HepG2 (cell line): Measurements from ENCODE around the gene SLC2A10. TPM values are rescaled to one million over a fixed set of nuclear protein-coding genes. Genes with fewer than 3 reads are reported as not detected.

Experiments
- BRF2 ChIP-seq: sonication (generic); formaldehyde crosslinking; IDR thresholded peaks from 2 replicates; pipeline ENCODE4 v1.8.1; 2022; ENCODE audit warnings: mild to moderate bottlenecking, missing genetic modification reagents
- GATA4 ChIP-seq: sonication (generic); IDR thresholded peaks from 2 replicates; pipeline ENCODE4 v1.6.1; 2016; ENCODE audit warnings: antibody characterized with exemption, low read depth, borderline replicate concordance
- HIC2 ChIP-seq: sonication (generic); formaldehyde crosslinking; IDR thresholded peaks from 2 replicates; pipeline ENCODE4 v1.9.0; 2022; ENCODE audit warnings: low read depth, missing genetic modification reagents
- HNRNPUL1 ChIP-seq: fragments of 200-400 bp; formaldehyde crosslinking; IDR thresholded peaks from 2 replicates; pipeline ENCODE4 v1.6.1; 2017; ENCODE audit warnings: low read depth, mild to moderate bottlenecking, low read length, moderate library complexity
- IKZF1 ChIP-seq: fragments of 450-650 bp; IDR thresholded peaks from 2 replicates; pipeline ENCODE4 v1.7.1; 2016
- IKZF5 ChIP-seq: IDR thresholded peaks from 2 replicates; pipeline ENCODE4 v1.6.1; 2018; ENCODE audit warnings: missing genetic modification reagents, mild to moderate bottlenecking, missing compliant biosample characterization
- IRF1 ChIP-seq: sonication (generic); formaldehyde crosslinking; IDR thresholded peaks from 2 replicates; pipeline ENCODE4 v1.4.0; 2020; ENCODE audit warnings: low read depth, mild to moderate bottlenecking, missing genetic modification reagents
- IRF2 ChIP-seq: IDR thresholded peaks from 2 replicates; pipeline ENCODE4 v1.6.1; 2018; ENCODE audit warnings: missing genetic modification reagents, missing compliant biosample characterization
- MED8 ChIP-seq: sonication (generic); formaldehyde crosslinking; IDR thresholded peaks from 2 replicates; pipeline ENCODE4 v1.8.1; 2023; ENCODE audit warnings: mild to moderate bottlenecking, missing genetic modification reagents; ENCODE audit not compliant: insufficient replicate concordance
- MIER3 ChIP-seq: IDR thresholded peaks from 2 replicates; pipeline ENCODE4 v1.6.1; 2016; ENCODE audit warnings: missing compliant biosample characterization, borderline replicate concordance
- NFIC ChIP-seq: IDR thresholded peaks from 2 replicates; pipeline ENCODE4 v1.6.1; 2012; ENCODE audit warnings: mild to moderate bottlenecking, low read length, inconsistent platforms
- RBFOX2 ChIP-seq: fragments of 200-400 bp; formaldehyde crosslinking; IDR thresholded peaks from 2 replicates; pipeline ENCODE4 v1.6.1; 2017; ENCODE audit warnings: low read depth, mild to moderate bottlenecking, low read length
- SIN3A ChIP-seq: IDR thresholded peaks from 2 replicates; pipeline ENCODE4 v1.6.1; 2011; ENCODE audit warnings: low read depth, mild to moderate bottlenecking, control low read depth, low read length, borderline replicate concordance
- SRSF9 ChIP-seq: fragments of 200-400 bp; formaldehyde crosslinking; IDR thresholded peaks from 2 replicates; pipeline ENCODE4 v1.6.1; 2018; ENCODE audit warnings: borderline replicate concordance, mild to moderate bottlenecking, low read depth, low read length; ENCODE audit not compliant: insufficient read depth, poor library complexity, severe bottlenecking
- TFDP1 ChIP-seq: IDR thresholded peaks from 2 replicates; pipeline ENCODE4 v1.6.1; 2016; ENCODE audit warnings: missing compliant biosample characterization, missing genetic modification reagents, borderline replicate concordance
- TP53 ChIP-seq: sonication (generic); formaldehyde crosslinking; conservative IDR thresholded peaks from 2 replicates; pipeline ENCODE4 v1.4.0; 2020; ENCODE audit warnings: missing genetic modification reagents
- ZC3H13 ChIP-seq: sonication (generic); formaldehyde crosslinking; IDR thresholded peaks from 2 replicates; pipeline ENCODE4 v1.8.1; 2023; ENCODE audit warnings: mild to moderate bottlenecking, missing genetic modification reagents, moderate library complexity
- ZNF121 ChIP-seq: sonication (generic); formaldehyde crosslinking; IDR thresholded peaks from 2 replicates; pipeline ENCODE4 v1.5.0; 2020; ENCODE audit warnings: mild to moderate bottlenecking, missing genetic modification reagents
- ZNF207 ChIP-seq: fragments of 450-650 bp; IDR thresholded peaks from 2 replicates; pipeline ENCODE4 v1.6.1; 2016; ENCODE audit warnings: antibody characterized with exemption, borderline replicate concordance
- ZNF234 ChIP-seq: sonication (generic); formaldehyde crosslinking; conservative IDR thresholded peaks from 2 replicates; pipeline ENCODE4 v1.5.1; 2020; ENCODE audit warnings: mild to moderate bottlenecking, missing genetic modification reagents
- ZNF3 ChIP-seq: IDR thresholded peaks from 2 replicates; pipeline ENCODE4 v1.7.0; 2017; ENCODE audit warnings: inconsistent platforms
- ZNF331 ChIP-seq: sonication (generic); formaldehyde crosslinking; IDR thresholded peaks from 2 replicates; pipeline ENCODE4 v1.4.0; 2020; ENCODE audit warnings: missing genetic modification reagents
- ZNF562 ChIP-seq: sonication (generic); formaldehyde crosslinking; IDR thresholded peaks from 2 replicates; pipeline ENCODE4 v1.8.0; 2022; ENCODE audit warnings: missing genetic modification reagents, borderline replicate concordance
- ZNF746 ChIP-seq: sonication (generic); formaldehyde crosslinking; IDR thresholded peaks from 2 replicates; pipeline ENCODE4 v1.8.0; 2022; ENCODE audit warnings: mild to moderate bottlenecking, missing genetic modification reagents
- polyA plus RNA-seq, 8 experiments: library from polyadenylated mRNA; depleted of rRNA in 3 of 8; stranded (reverse) in 7 of 8; unstranded in 1 of 8; fragments of >200 nt; fragmentation: Illumina TruSeq in 4 of 8; extraction: Trizol in 4 of 8; gene quantifications; 2 replicates each; pipeline versions ENCODE4 v1.2.1 to v1.2.3, GENCODE V29; 2011 to 2016; ENCODE audit warnings: low read depth in 4 of 8, missing spikeins in 1 of 8, mixed read lengths in 1 of 8; ENCODE audit not compliant: insufficient read depth in 1 of 8
- total RNA-seq, 5 experiments: library from RNA; depleted of rRNA; stranded (reverse); fragments of >200 nt; fragmentation: Illumina TruSeq; extraction: Trizol; gene quantifications; 2 replicates each; pipeline ENCODE4 v1.2.3, GENCODE V29; 2016; ENCODE audit warnings: low read depth in 1 of 5

Gene SLC2A10
- total and polyA plus RNA-seq, 2 of the 13 experiments (the other 11 are each of a cell fraction or from before 2014, with no cell fraction given), result 16.0 to 18.4 TPM

GRCh38 chr20:46670585-46671584 is 38.6 kb upstream of the SLC2A10 start (continued):
- no peak for TF ChIP-seq IRF1 (CRISPR knock-in tag)
- peak; percentile 47; the same call in 1 of the 2 replicates for TF ChIP-seq RBFOX2
- TF ChIP-seq ZNF562 (CRISPR knock-in tag), result no peak
- TF ChIP-seq TFDP1 (CRISPR knock-in tag), result peak; percentile 79; the same call in 1 of the 2 replicates
- peak; percentile 92; the same call in 1 of the 2 replicates for TF ChIP-seq GATA4
- TF ChIP-seq ZNF331 (CRISPR knock-in tag), result peak; percentile 100
- peak; percentile 98; the same call in 1 of the 2 replicates for TF ChIP-seq MIER3 (CRISPR knock-in tag)
- TF ChIP-seq ZNF234 (CRISPR knock-in tag), result no peak
- TF ChIP-seq NFIC, result peak; percentile 100
- peak; percentile 77; the same call in 1 of the 2 replicates for TF ChIP-seq TP53 (CRISPR knock-in tag)
- peak; percentile 75; the same call in 1 of the 2 replicates for TF ChIP-seq ZNF3 (CRISPR knock-in tag)
- TF ChIP-seq SRSF9, result no peak
- TF ChIP-seq BRF2, result no peak
- no peak for TF ChIP-seq ZC3H13 (CRISPR knock-in tag)
- peak; percentile 98 for TF ChIP-seq IRF2 (CRISPR knock-in tag)
- peak; percentile 90 for TF ChIP-seq MED8 (CRISPR knock-in tag)
- peak; percentile 90 for TF ChIP-seq ZNF746 (CRISPR knock-in tag)
- TF ChIP-seq HNRNPUL1, result no peak
- peak; percentile 98 for TF ChIP-seq HIC2 (CRISPR knock-in tag)
- TF ChIP-seq ZNF207, result no peak
- TF ChIP-seq ZNF121, result no peak
- no peak for TF ChIP-seq SIN3A
- TF ChIP-seq IKZF1, result no peak
- peak; percentile 94 for TF ChIP-seq IKZF5 (CRISPR knock-in tag)
